GM12878 (cell line): ENCODE results near the gene GARNL3. TPM values are rescaled to one million over a fixed set of nuclear protein-coding genes. Genes with fewer than 3 reads are reported as not detected.

Experiments
- ATAC-seq: fragments of 200-7000 bp; cut with Tn5 transposase; 3 replicates; pipeline ENCODE4 v1.9.1; 2020; ENCODE audit warnings: mild to moderate bottlenecking, moderate library complexity
- BruUV-seq: library from RNA; stranded (reverse); fragments of 400-500 nt; replicated peaks from 2 replicates; lab custom pipeline; 2021; lab: Mats Ljungman, UMichigan
- CTCF ChIA-PET: fragments of 300-600 bp; sonication (Branson Sonifier 250); formaldehyde crosslinking; extraction: SDS; loops from one replicate; lab custom pipeline; 2021; ENCODE audit warnings: inconsistent platforms; lab: Yijun Ruan, JAX
- POLR2A ChIA-PET: fragments of 350-600 bp; formaldehyde crosslinking; extraction: SDS; loops from one replicate; lab custom pipeline; 2021; ENCODE audit warnings: inconsistent platforms; lab: Charles Lee
- RAD21 ChIA-PET: fragments of 300-600 bp; sonication (Branson Sonifier 250); formaldehyde crosslinking; loops from one replicate; lab custom pipeline; 2023; ENCODE audit warnings: antibody characterized with exemption; ENCODE audit not compliant: unreplicated experiment; lab: Charles Lee
- SMC1A ChIA-PET: fragments of 300-600 bp; sonication (Branson Sonifier 250); formaldehyde crosslinking; loops from one replicate; lab custom pipeline; 2023; ENCODE audit not compliant: unreplicated experiment, uncharacterized antibody; lab: Charles Lee
- DNase-seq: peaks from one replicate; pipeline ENCODE4 v3.0.0-alpha.2; 2011; ENCODE audit warnings: low read depth, low spot score
- FAIRE-seq: peaks from 3 replicates; lab custom pipeline; 2011; peaks lifted over from hg19 to GRCh38; lab: Jason Lieb, UNC
- H2AFZ ChIP-seq: 2 replicates; pipeline ENCODE4 v1.6.0; 2011; ENCODE audit warnings: low read depth, low read length, control low read depth; ENCODE audit not compliant: control insufficient read depth
- H3K27ac ChIP-seq: 2 replicates; pipeline ENCODE4 v1.5.1; 2011; ENCODE audit warnings: control low read depth; ENCODE audit not compliant: control insufficient read depth, insufficient read depth
- H3K27me3 ChIP-seq, 2 experiments: replicated peaks in 1 of 2; 2 replicates each; pipeline versions ENCODE4 v1.6.0 to v1.6.1; 2011; ENCODE audit warnings: low read length in 1 of 2; ENCODE audit not compliant: control insufficient read depth in 2 of 2, insufficient read depth in 2 of 2
- H3K36me3 ChIP-seq, 2 experiments: 2 replicates each; pipeline ENCODE4 v1.5.1; 2011; ENCODE audit warnings: low read length in 1 of 2; ENCODE audit not compliant: control insufficient read depth in 2 of 2, insufficient read depth in 2 of 2
- H3K4me1 ChIP-seq: 2 replicates; pipeline ENCODE4 v1.6.1; 2011; ENCODE audit warnings: mild to moderate bottlenecking, low read length, moderate library complexity, mixed read lengths; ENCODE audit not compliant: control insufficient read depth, insufficient read depth
- H3K4me2 ChIP-seq: 2 replicates; pipeline ENCODE4 v1.6.0; 2011; ENCODE audit warnings: control low read depth; ENCODE audit not compliant: control insufficient read depth, insufficient read depth
- H3K4me3 ChIP-seq: fragments of 200-600 bp; sonication (generic); 2 replicates; pipeline ENCODE4 v1.5.1; 2016
- H3K79me2 ChIP-seq: 2 replicates; pipeline ENCODE4 v1.6.0; 2011; ENCODE audit warnings: low read length; ENCODE audit not compliant: control insufficient read depth, insufficient read depth
- H3K9ac ChIP-seq: 2 replicates; pipeline ENCODE4 v1.8.0; 2011; ENCODE audit warnings: low read length, control low read depth, mixed read lengths; ENCODE audit not compliant: control insufficient read depth, insufficient read depth
- H3K9me3 ChIP-seq: replicated peaks from 3 replicates; pipeline ENCODE4 v1.5.1; 2011; ENCODE audit warnings: mild to moderate bottlenecking, low read length; ENCODE audit not compliant: control insufficient read depth, insufficient read depth
- H4K20me1 ChIP-seq: 2 replicates; pipeline ENCODE4 v1.6.0; 2011; ENCODE audit not compliant: control insufficient read depth, insufficient read depth
- BACH1 ChIP-seq: fragments of 450-650 bp; IDR thresholded peaks from 2 replicates; pipeline ENCODE4 v1.6.1; 2017; ENCODE audit warnings: mild to moderate bottlenecking, borderline replicate concordance
- CBX5 ChIP-seq: sonication (generic); IDR thresholded peaks from 2 replicates; pipeline ENCODE4 v1.6.1; 2016; ENCODE audit warnings: low read depth, moderate library complexity, mild to moderate bottlenecking, inconsistent platforms
- IKZF1 ChIP-seq: fragments of 450-650 bp; conservative IDR thresholded peaks from 2 replicates; pipeline ENCODE4 v1.6.1; 2017; ENCODE audit warnings: antibody characterized with exemption, mild to moderate bottlenecking
- JUNB ChIP-seq: IDR thresholded peaks from 2 replicates; pipeline ENCODE4 v1.6.1; 2016; ENCODE audit warnings: antibody characterized with exemption, mild to moderate bottlenecking
- NR2C1 ChIP-seq: fragments of 450-650 bp; IDR thresholded peaks from 2 replicates; pipeline ENCODE4 v1.6.1; 2017; ENCODE audit warnings: antibody characterized with exemption, mild to moderate bottlenecking, moderate library complexity
- POLR2AphosphoS5 ChIP-seq: IDR thresholded peaks from 2 replicates; pipeline ENCODE4 v1.6.1; 2011; ENCODE audit warnings: mild to moderate bottlenecking, low read length, inconsistent platforms
- RB1 ChIP-seq: fragments of 450-650 bp; formaldehyde crosslinking; IDR thresholded peaks from 2 replicates; pipeline ENCODE4 v1.6.1; 2017; ENCODE audit warnings: mild to moderate bottlenecking, borderline replicate concordance
- SIX5 ChIP-seq: IDR thresholded peaks from 2 replicates; pipeline ENCODE4 v1.6.1; 2011; ENCODE audit warnings: mild to moderate bottlenecking, low read depth, low read length, moderate library complexity; ENCODE audit not compliant: severe bottlenecking
- SPI1 ChIP-seq: IDR thresholded peaks from 2 replicates; pipeline ENCODE4 v1.6.1; 2011; ENCODE audit warnings: low read depth, mild to moderate bottlenecking, low read length, moderate library complexity, borderline replicate concordance; ENCODE audit not compliant: insufficient read depth
- SUPT20H ChIP-seq: IDR thresholded peaks from 2 replicates; pipeline ENCODE4 v1.6.1; 2011; ENCODE audit warnings: low read depth, mild to moderate bottlenecking, low read length, moderate library complexity, borderline replicate concordance; ENCODE audit not compliant: control insufficient read depth
- ZNF207 ChIP-seq: fragments of 450-650 bp; IDR thresholded peaks from 2 replicates; pipeline ENCODE4 v1.6.1; 2014; ENCODE audit warnings: antibody characterized with exemption, mild to moderate bottlenecking, borderline replicate concordance
- WGBS: methylation state at CpG from one replicate; pipeline ENCODE4 v1.1.6; 2016; ENCODE audit warnings: low lambda C conversion rate; ENCODE audit not compliant: insufficient replicate concordance, insufficient coverage; ENCODE audit errors: missing lambda C conversion rate; 5-methylcytosine and 5-hydroxymethylcytosine counted together
- in situ Hi-C: fragments of 300-500 bp; cut with MboI; formaldehyde crosslinking; loops from 9 replicates; pipeline ENCODE4 v1.14.3; 2018; ENCODE audit warnings: mixed read lengths
- intact Hi-C: fragments of 100-400 bp; cut with micrococcal nuclease; formaldehyde crosslinking; loops from one replicate; pipeline ENCODE4 v1.14.2; 2022; ENCODE audit not compliant: unreplicated experiment
- polyA plus RNA-seq, 11 experiments: library from polyadenylated mRNA; depleted of rRNA in 4 of 11; unstranded in 6 of 11; stranded (reverse) in 5 of 11; fragments of >200 nt; fragmentation: Nextera tagmentation in 4 of 11; fragmentation: Illumina TruSeq in 1 of 11; extraction: Ambion mirVana in 4 of 11; extraction: Trizol in 1 of 11; gene quantifications; 1 replicate in 1 of 11; 2 replicates in 10 of 11; pipeline versions ENCODE4 v1.2.1 to v1.2.3, GENCODE V29; 2011 to 2016; ENCODE audit warnings: inconsistent platforms in 2 of 11, missing spikeins in 2 of 11, low read depth in 1 of 11
- total RNA-seq, 4 experiments: library from RNA; depleted of rRNA in 3 of 4; stranded (reverse); fragments of >200 nt in 3 of 4; fragmentation: Illumina TruSeq in 1 of 4; extraction: Trizol in 1 of 4; gene quantifications; 2 replicates each; pipeline versions ENCODE4 v1.2.1 to v1.2.3, GENCODE V29; 2013 to 2021
- TF ChIP-seq, protein P1 (sequence below): IDR thresholded peaks from 2 replicates; pipeline ENCODE4 v1.6.1; 2011; ENCODE audit warnings: borderline replicate concordance, low read depth, mild to moderate bottlenecking, moderate library complexity, low read length; ENCODE audit not compliant: insufficient read depth, poor library complexity, severe bottlenecking
- TF ChIP-seq, protein P2 (sequence below): IDR thresholded peaks from 2 replicates; pipeline ENCODE4 v1.6.1; 2012; ENCODE audit warnings: mild to moderate bottlenecking, low read depth, low read length

GARNL3 gene
- total and polyA plus RNA-seq, 10 of the 15 experiments (the other 5 are each of a cell fraction or from before 2014, with no cell fraction given): 0.89 to 13.2 (median 6.3) TPM

DNA sequence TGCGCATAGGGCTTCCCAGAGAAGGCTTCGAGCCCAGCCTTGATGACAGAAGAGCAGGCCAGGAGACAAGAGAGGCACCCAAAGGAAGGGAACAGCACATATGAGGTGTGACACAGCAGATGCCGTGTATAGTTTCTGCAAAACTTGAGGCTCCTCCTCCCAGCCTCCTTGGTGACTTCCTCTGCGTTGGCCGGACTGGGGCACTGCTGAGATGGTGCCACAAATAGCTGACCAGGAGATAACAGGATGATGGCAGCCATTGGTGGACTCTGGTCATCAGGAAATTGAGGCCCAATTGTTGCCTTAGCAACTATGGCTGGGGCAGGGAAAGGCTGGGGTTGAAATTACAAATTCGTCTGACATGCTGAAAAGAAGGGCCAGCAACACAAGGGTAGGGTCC is 154.8 kb downstream of the GARNL3 start (continued):
- TF ChIP-seq SPI1: no peak
- no peak for TF ChIP-seq SIX5
- no peak for TF ChIP-seq BACH1
- TF ChIP-seq RB1: no peak
- TF ChIP-seq, protein P1, sequence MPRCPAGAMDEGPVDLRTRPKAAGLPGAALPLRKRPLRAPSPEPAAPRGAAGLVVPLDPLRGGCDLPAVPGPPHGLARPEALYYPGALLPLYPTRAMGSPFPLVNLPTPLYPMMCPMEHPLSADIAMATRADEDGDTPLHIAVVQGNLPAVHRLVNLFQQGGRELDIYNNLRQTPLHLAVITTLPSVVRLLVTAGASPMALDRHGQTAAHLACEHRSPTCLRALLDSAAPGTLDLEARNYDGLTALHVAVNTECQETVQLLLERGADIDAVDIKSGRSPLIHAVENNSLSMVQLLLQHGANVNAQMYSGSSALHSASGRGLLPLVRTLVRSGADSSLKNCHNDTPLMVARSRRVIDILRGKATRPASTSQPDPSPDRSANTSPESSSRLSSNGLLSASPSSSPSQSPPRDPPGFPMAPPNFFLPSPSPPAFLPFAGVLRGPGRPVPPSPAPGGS: no peak
- TF ChIP-seq NR2C1: no peak

DNA sequence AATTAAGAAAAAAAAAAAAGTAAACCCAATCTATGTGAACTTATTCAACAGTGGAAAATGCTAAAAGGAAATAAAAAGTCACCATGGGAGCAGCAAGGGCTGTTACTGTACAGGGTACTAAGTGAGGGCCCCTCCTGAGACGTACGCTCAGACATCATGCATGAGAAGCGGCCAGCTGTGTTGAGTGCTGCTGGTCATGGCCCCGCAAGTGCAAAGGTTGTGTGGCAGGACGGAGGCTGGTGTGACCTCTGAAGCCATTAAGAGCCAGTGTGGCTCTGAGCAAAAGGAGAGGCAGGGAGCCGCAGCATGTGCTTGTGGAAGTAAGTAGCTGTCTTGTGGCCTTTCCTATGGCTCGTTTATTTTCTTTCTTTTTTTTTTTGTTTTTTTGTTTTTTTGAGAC is 156.5 kb downstream of the GARNL3 start:
- DNase-seq (no peak), ATAC-seq (no peak), FAIRE-seq (no peak)
- no peak for TF ChIP-seq CBX5
- no peak for TF ChIP-seq JUNB
- no peak for TF ChIP-seq SUPT20H
- TF ChIP-seq ZNF207: no peak
- no peak for TF ChIP-seq BACH1
- TF ChIP-seq, protein P2, sequence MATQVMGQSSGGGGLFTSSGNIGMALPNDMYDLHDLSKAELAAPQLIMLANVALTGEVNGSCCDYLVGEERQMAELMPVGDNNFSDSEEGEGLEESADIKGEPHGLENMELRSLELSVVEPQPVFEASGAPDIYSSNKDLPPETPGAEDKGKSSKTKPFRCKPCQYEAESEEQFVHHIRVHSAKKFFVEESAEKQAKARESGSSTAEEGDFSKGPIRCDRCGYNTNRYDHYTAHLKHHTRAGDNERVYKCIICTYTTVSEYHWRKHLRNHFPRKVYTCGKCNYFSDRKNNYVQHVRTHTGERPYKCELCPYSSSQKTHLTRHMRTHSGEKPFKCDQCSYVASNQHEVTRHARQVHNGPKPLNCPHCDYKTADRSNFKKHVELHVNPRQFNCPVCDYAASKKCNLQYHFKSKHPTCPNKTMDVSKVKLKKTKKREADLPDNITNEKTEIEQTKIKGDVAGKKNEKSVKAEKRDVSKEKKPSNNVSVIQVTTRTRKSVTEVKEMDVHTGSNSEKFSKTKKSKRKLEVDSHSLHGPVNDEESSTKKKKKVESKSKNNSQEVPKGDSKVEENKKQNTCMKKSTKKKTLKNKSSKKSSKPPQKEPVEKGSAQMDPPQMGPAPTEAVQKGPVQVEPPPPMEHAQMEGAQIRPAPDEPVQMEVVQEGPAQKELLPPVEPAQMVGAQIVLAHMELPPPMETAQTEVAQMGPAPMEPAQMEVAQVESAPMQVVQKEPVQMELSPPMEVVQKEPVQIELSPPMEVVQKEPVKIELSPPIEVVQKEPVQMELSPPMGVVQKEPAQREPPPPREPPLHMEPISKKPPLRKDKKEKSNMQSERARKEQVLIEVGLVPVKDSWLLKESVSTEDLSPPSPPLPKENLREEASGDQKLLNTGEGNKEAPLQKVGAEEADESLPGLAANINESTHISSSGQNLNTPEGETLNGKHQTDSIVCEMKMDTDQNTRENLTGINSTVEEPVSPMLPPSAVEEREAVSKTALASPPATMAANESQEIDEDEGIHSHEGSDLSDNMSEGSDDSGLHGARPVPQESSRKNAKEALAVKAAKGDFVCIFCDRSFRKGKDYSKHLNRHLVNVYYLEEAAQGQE: no peak
- TF ChIP-seq POLR2AphosphoS5: no peak
- no peak for TF ChIP-seq IKZF1
- ChIA-PET RAD21 (interaction anchor here (0.8 to 1.4 kb wide), 2 partner anchors 24 to 34 kb away, joined by 3 read pairs; partner anchors contain the start of gene SLC2A8), SMC1A (interaction anchor here (1.1 to 1.4 kb wide), 2 partner anchors 27 to 29 kb away, joined by 3 read pairs; no protein-coding TSS in a partner anchor), POLR2A (no interaction called here), CTCF (interaction anchor here (1.8 kb wide), 1 partner anchor 34 kb away, joined by 6 read pairs; no protein-coding TSS in a partner anchor)
- Histone ChIP-seq H3K9me3 (no peaks in the 10 kb centered on the region), H3K36me3 (no peaks in the 10 kb centered on the region), H2AFZ (no peak overlapping the region), H3K4me3 (no peak overlapping the region), H3K27me3 (no peaks in the 10 kb centered on the region), H3K4me1 (peaks cover 13% of the 10 kb centered on the region), H3K79me2 (peaks cover 34% of the 10 kb centered on the region), H3K9ac (no peak overlapping the region), H3K4me2 (no peak overlapping the region), H3K27ac (no peak overlapping the region), H4K20me1 (no peaks in the 10 kb centered on the region)
- BruUV-seq: no TSS peak
- in situ Hi-C loops (no loop called here), intact Hi-C loops (loop anchor here (5.0 to 10.0 kb wide), 2 partner anchors 109 to 476 kb away; no protein-coding TSS in a partner anchor)
- WGBS: 97% methylated on average over 6 of the region's 7 CpGs
